ENCODE data around the gene AGGF1.
"Not testable (repeated sequence)": the region's sequence is repeated elsewhere in the genome, so short reads cannot be mapped to it uniquely, and the experiment has no call there.

The AGGF1 gene

GRCh38 chr5:77024490-77024889 is 5.7 kb upstream of the AGGF1 start:
- DNase-seq: peak in 1 of 2 experiments; percentile 8

- no peak for DNase-seq
Measured at GRCh38 chr5:77028631-77029375, 1.4 kb upstream of the AGGF1 start.

- no peak for DNase-seq
Measured at GRCh38 chr5:77029376-77029885, 773 bp upstream of the AGGF1 start.

GRCh38 chr5:77031891-77032290 is 1.7 kb downstream of the AGGF1 start:
- DNase-seq: no peak

- DNase-seq: no peak
Measured at GRCh38 chr5:77032635-77033034, 2.4 kb downstream of the AGGF1 start.

GRCh38 chr5:77033338-77033737 is 3.1 kb downstream of the AGGF1 start:
- no peak for DNase-seq

- DNase-seq: no peak
Measured at GRCh38 chr5:77035950-77036349, 5.7 kb downstream of the AGGF1 start.

- no peak for DNase-seq
Measured at GRCh38 chr5:77046416-77047073, 16.3 kb downstream of the AGGF1 start.

GRCh38 chr5:77064040-77064439 is 33.8 kb downstream of the AGGF1 start:
- DNase-seq: no peak

- DNase-seq: peak; percentile 76 to 79
Measured at GRCh38 chr5:77065256-77065655, 35.1 kb downstream of the AGGF1 start.

- DNase-seq: peak; percentile 62 to 77
Measured at GRCh38 chr5:77066184-77066583, 36.0 kb downstream of the AGGF1 start.

GRCh38 chr5:77066823-77067442 is 36.7 kb downstream of the AGGF1 start:
- no peak for DNase-seq

- no peak for DNase-seq
Measured at GRCh38 chr5:77073667-77074066, 43.5 kb downstream of the AGGF1 start.

GRCh38 chr5:77074745-77075144 is 44.5 kb downstream of the AGGF1 start:
- no peak for DNase-seq

- DNase-seq: no peak
Measured at GRCh38 chr5:77076961-77077828, 47.0 kb downstream of the AGGF1 start.

- DNase-seq: no peak
Measured at GRCh38 chr5:77077829-77078176, 47.6 kb downstream of the AGGF1 start.

- DNase-seq: not testable (repeated sequence)
Measured at GRCh38 chr5:77080479-77080878, 50.3 kb downstream of the AGGF1 start.

- no peak for DNase-seq
Measured at GRCh38 chr5:77080905-77081304, 50.7 kb downstream of the AGGF1 start.

GRCh38 chr5:77082280-77082679 is 52.1 kb downstream of the AGGF1 start:
- DNase-seq: no peak

- no peak for DNase-seq
Measured at GRCh38 chr5:77083088-77083487, 52.9 kb downstream of the AGGF1 start.

GRCh38 chr5:77086368-77086688 is 56.1 kb downstream of the AGGF1 start:
- DNase-seq: no peak

GRCh38 chr5:77086689-77087483 is 56.7 kb downstream of the AGGF1 start, which contains the start of gene ZBED3:
Gene ZBED3, minus strand, starts transcription at chr5:77087285. Its CDS starts 9,407 bp downstream, at chr5:77077878.
- DNase-seq: peak; percentile 58 to 63

All from AML-193 (cell line).